Measurements from ENCODE around the gene LTB4R2.

LTB4R2 gene, protein sequence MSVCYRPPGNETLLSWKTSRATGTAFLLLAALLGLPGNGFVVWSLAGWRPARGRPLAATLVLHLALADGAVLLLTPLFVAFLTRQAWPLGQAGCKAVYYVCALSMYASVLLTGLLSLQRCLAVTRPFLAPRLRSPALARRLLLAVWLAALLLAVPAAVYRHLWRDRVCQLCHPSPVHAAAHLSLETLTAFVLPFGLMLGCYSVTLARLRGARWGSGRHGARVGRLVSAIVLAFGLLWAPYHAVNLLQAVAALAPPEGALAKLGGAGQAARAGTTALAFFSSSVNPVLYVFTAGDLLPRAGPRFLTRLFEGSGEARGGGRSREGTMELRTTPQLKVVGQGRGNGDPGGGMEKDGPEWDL

DNA sequence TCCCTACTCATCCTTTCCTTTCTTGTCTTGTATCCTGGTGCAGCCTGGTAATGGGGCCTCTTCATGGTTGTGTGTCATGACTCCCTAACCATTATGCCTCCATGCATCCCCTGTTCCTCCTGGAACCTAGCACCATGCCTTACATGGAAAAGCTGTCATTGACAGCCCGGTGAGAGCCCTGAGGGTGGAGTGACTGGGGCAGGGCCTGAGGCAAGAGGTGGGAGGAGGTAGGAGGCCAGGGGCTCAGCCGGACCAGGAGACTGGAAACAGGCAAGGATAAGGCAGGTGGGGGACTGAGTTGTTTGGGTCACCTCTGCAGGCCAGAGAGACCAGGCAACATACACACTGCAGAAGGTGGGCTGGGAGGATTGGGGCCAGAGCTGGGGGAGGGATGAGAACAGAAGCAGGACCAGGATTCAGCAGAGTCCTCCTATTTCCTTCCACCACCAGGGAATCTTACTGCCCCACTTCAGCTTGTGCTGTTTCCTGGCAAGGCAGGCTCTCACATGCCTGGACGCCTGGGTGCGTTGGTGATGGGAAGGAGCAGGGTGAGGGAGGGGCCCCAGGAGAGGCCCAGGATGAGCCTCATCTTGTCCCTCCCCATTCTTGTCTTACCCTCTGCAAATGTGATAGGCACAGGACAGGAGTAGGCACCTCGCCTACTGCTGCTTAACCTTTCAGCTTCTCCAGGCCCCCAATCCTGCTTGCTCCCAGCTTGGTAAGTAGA lies at the start of gene LTB4R2:
Gene LTB4R2, plus strand, starts transcription at position 603 of the 727 bp plus-strand sequence. CDS start 525 bp downstream, outside the sequence.
- DNase-seq, result no peak

DNA sequence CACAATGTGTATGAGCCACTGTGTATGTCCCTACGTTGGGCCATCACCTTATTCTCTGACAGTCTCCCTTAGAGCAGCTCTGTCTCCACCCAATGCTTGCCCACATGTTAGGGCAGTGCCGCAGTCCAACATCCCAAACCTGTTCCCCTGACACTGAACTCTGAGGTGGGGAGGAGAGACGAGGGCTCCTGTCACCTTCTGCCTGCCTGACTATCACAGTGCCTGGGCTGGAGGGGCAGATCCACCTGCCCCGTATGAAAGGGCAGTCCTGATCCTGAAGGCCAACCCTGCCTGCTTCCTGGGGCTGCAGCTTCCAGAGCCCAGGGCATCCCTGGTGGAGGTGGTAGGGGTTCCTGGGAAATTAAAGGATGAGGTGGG lies 49.2 kb upstream of the LTB4R2 start:
- no peak for DNase-seq

DNA sequence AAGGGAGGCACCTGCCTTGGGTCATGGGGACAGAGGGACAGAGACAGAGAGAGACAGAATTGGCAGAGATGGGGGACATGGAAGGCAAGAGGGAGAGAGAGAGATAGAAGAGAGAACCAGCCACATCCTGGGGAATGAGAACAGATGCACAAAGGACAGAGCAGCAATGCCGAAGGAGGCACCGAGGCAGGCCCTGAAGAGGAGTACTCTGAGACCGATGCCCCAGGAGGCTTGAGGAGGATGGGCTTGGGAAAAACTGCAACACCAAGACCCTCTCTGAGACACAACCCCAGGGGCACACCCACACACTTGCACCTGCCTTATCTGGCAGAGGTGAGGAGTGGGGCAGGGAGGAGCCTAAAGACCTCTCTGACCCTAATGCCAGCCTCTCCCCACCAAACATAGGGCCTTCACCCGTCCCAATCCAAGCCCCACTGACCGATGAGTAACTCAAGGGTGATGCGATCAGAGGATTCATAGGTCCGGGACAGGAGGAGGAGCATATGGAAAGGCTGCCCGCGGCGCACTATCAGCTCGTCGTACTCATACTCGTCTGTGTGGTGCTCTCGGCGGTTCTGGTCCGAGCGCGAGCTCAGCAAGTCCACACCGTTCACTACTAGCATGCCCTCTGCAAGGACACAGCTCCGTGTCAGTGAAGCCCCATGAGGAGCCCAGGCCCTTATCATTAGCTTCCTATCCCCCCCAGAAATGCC lies 48.5 kb upstream of the LTB4R2 start:
- no peak for DNase-seq

DNA sequence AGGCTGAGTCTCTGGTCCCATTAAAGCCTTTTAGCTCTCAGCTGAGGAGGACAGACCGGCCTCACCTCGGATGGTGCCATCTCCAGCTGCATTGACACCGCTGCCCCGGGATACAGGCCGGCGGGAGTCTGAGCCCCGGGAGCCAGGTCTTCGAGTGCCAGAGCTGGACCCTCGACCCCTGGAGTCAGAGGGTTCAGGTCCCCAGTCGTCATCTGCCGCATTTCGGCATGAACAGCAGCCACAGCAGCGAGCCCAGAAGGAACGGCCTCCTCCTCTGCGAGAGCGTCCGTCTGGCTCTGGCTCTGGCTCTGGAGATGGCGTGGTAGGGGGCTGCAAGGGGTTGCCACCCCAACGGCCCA lies 48.0 kb upstream of the LTB4R2 start:
- no peak for DNase-seq

DNA sequence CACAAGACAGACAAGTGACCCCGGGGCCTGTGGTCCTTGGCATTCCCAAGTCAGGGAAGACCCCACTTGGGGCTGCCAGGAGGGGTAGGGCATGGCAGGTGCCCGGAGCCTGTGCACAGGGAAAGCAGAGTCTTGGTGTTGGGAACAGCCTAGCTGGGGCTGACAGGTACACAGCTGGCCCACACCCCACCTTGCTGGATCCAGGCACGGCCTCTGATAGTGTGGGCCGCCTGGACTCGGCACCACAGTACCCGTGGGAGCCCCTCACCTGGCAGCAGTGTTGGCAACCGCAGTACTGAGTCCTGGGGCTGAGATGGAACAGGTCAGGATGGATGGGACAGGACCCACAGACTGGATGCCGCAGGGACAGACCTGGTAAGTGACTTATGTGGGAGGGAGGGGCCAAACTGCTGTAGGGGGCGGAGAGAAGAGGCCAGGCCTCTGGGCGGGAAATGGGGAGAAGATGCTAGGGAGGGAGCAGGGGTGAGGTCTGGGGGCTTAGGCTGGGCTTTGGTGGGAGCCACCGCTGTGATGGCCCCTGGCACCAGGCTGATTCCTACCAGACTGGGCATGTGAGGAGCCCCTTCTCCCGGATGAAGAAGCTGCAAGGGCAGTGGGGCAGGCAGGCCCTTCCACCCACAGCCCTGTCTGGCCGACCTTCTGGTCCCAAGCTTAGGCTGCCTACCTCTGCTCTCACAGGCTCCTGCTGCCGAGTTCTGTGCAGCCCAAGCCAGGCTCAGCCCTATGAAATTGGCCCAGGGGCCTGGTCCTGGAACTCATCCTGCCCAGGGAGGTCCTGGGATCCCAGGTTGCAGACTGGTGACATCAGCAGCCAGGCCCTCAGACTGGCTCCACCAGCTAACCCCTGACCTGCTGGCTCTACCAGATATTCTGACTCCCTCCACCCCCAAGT lies 46.9 kb upstream of the LTB4R2 start, which contains the start of gene TGM1:
Gene TGM1, minus strand, starts transcription at position 357 of the 913 bp plus-strand sequence. CDS start 825 bp downstream, outside the sequence.
- no peak for DNase-seq

DNA sequence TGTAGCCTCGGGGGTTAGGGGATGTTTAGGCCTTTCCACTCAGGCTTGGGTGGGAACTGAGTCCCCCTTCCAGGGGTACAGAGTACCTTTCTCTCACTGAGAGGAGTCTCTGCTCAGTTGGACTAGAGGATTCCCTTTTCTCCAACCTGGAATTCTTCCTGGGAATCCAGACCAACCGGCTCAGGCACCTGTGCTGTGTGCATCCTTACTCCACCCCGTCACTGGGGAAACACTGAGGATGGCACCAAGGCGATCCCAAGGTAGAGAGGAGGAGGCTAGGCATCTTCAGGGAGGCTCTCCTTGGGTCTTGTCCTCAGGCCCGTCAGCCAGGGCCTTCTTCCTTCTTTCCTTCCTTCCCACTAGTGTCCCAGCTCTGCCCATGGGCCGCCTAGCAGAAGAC lies 46.1 kb upstream of the LTB4R2 start:
- DNase-seq, result no peak

DNA sequence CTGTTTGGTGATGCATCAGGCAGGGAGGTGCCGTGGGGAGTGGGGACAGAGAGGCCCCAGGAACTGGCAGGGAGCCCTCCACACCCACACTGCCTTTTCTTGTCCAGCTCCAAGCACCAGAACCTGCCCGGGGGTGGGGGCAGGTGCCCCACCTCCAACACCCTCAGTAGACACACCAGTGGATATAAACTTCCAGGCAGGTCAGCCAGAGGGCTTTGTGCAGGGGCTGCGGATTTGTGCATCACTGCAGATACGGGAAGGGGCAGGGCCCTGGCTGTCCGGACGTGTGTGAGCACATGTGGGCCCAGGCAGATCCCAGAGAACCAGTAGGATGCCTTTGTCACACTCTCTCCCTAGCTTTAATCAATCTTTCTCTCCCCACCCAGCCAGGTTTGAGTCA lies 45.6 kb upstream of the LTB4R2 start:
- DNase-seq, result no peak

DNA sequence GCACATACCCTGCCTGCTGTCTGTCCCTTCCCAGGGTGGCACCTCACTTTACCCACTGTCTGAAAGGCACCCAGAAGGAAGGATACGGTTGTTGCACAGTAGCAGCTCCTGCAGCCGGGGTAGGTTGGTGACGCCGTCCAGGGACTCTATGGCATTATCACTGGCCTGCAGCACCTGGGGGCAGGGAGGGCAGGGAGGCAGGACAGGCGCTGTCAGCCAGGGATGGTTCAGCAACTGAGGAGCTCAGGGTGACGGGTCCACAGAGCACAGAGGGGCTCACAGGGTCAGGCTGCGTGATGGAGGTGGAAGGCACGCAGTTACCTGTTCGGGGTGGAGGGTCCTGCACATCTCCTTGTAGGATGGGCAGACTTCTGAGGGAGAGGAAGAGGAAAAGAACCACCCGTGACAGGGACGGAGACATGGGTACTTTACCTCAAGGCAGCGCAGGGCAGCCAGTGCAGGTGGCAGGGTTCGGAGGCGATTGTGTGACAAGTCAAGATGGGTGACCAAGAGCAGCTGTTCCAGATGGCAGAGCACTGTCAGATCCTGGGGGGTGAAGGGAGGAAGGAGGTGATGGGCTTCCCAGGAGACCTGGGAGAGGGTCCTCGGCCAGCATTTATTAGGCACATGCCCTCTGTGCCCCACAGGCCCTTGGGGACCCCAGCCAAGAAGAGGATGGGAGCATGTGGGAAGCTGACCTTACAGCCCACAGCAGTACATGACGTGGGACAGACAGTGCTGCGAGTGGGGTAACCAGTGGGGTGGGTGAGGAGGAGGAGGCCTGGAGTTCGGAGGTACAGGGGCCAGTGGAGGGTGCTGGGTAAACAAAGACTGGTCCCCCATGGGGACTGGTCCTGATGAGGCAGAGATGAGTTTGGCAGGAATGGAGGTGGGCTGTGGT lies 43.3 kb upstream of the LTB4R2 start:
- DNase-seq, result no peak

DNA sequence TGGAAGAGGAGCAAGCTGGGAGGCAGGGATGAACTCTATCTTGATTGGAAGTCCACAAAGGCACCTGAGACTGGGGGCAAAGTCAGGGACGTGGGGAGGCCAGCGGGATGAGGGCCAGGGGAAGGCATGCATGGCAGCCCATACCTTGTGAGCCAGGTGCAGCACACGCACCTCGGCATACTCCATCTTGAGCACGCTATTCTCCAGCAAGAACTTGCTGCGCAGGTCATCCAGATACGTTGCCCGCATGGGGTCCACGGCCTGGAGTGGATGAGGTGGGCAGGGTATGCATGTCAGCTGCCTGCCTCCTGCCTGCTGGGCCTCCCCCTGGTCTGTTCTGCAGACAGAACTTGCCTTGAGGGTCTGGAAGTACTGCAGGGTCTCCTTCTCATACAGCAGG lies 42.4 kb upstream of the LTB4R2 start:
- DNase-seq, result no peak

DNA sequence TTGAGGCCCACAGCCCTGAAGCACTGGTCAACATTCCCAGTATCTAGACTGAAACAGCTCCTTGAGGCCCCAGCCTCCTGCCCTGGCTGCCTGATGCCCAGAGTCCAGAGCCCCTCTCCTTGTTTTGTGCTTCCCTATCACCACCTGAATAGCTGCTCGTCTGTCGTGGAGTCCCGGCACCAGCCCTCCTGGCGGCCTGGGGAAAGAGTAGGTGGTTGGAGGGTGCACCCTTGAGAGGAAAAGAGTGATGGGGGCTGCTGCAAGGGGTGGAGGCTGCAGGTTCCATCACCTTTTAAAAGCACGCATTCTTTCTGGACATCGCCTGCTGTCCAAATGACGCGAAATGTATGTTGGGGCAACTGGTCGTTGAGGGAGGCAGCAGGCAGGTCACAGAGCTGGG lies 41.7 kb upstream of the LTB4R2 start:
- no peak for DNase-seq

DNA sequence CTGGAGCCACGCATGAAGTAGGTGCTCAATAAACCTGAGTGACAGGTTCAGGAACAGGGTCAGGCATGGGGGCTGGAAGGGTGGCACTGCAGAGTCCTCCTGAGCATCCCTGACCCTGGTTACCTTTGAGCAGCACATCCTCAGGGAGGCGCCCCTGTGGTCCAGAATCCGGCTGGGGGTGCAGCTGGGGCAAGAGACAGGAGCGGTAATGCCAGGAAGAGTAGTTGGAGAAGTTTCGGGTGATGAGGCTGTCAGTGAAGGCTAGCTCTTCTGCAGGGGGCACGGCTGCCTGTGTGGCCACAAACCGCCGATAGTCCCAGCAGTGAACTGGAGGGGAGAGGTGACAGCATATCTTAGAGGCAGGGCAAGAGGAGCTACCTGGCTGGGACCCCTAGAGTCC lies 40.6 kb upstream of the LTB4R2 start:
- no peak for DNase-seq

DNA sequence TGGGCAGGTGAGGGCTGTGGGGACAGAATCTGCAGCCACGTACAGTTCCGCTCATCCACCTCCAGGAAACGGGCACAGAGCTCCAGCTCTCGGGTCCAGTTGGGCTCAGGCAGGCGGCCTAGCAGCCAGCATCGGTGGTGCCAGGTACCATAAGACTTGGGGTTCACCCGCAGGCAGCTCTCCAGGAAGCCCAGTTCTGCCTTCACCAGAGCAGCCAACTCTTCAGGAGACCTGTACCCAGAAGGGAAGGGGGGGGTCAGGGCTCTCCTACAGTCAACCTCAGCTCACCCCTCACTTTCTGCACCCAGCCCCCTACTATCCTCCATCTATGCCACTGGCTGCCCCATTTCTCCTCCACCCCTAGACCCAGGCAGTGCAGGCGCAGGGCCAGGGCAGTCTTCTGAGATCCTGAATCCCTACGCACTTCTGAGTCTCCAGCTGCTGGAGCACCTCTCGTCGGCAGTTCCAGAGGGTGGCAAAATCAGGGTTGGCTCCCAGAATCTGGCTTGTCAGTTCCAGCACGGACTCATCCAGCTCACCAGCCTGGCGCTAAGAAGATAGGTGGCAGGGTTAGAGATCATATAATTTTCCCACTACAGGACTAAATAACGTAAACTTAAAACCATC lies 39.9 kb upstream of the LTB4R2 start:
- no peak for DNase-seq

DNA sequence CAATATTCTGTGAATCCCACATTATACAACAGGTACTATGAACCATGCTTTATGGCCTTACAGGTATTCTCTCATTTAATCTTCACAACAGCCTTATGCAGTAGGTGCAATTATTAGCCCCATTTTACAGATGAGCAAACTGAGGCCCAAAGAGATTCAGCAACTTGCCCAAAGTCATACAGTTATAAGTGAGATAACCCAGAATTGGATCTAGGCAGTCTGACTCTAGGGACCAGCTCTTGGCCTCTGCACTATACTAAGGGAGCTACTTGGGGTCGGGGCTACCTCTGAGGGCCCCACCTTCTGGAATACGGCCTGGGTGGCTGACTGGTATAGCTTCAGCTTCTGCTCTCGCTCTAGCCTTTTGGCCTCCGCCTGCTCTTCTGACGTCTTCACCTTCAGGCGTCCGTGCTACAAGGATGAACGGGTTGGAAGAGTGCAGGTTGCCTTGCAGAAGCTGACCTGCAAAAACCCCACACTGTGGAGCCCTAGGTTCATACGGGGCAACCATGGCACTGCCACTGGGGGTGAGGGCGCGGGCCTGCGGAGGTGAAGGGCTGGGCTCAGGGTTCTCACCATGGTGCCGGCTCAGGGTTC lies 39.3 kb upstream of the LTB4R2 start:
- DNase-seq, result no peak

DNA sequence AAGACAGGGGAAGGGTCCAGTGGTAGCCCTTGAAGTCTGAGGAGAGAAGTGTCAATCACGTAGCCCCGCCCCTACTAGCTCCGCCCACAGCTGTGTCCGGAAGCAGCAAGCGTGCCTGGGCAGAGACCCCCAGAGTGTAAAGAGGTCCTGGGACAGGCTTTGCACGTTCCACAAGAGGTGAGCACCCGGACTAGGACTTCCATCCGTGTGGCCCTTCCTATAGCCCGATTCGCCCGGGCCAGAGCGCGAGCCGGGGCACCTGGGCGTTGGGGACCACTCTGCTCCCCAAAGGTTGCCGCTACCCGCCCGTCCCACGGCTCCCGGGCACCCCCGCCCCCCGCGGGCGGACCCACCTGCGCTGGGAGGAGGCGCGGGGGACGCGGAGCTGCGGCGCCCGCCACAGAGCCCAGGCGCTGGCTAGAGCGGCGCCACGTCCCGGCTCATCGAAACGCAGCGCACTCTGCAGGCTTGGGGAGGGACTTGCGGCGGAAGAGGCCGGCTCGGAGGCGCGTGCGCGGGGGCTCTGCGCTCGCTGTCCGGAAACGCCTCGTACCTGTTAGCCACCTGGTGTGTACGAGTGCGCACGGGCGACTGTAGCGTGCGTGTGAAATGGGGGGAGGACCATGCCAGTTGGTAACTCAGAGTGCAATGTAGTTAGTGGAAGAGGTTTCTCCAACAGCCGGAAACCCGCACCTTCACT lies 38.7 kb upstream of the LTB4R2 start, which contains the start of gene RABGGTA:
Gene RABGGTA, minus strand, starts transcription at position 464 of the 700 bp plus-strand sequence. CDS start 482 bp downstream, outside the sequence.
- peak; percentile 84 for DNase-seq

DNA sequence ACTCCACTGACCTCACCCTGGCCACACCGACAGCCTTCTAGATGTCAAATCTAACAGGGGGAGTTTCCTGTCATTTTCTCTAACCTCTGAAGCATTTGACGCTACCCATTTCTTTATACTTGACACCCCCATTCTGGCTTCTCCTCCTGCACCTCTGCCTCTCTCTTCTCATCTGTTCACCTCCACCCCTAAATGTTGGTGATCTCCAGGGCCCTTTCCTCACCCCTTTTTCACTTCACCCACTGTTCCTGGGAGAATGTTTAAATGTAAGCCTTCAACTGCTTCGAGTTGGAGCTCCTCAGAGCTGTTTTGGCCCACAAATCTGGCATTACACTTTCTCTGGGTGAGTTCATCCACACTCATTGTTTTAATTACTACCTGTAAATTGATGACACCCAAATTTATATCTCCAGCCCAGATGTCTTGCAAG lies 38.1 kb upstream of the LTB4R2 start:
- DNase-seq, result no peak

DNA sequence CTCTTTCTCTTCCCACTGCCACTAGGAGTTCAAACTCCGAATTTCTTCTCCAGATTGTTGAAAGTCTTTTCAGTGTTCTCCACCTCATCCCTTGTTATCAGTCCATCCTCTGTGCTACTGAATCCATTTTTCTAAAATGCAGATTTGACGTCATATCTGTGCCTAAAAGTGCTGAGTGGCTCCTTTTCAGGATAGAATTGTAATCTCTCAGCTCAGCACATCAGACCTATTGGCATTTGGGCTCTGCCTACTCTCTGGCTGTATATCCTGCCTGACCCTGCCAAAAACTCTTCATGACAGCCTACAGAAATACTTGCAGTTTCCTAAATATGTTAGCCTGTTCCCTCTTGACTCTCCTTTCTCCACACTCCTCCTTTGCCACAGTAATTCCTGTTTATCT lies 37.5 kb upstream of the LTB4R2 start:
- DNase-seq, result no peak

DNA sequence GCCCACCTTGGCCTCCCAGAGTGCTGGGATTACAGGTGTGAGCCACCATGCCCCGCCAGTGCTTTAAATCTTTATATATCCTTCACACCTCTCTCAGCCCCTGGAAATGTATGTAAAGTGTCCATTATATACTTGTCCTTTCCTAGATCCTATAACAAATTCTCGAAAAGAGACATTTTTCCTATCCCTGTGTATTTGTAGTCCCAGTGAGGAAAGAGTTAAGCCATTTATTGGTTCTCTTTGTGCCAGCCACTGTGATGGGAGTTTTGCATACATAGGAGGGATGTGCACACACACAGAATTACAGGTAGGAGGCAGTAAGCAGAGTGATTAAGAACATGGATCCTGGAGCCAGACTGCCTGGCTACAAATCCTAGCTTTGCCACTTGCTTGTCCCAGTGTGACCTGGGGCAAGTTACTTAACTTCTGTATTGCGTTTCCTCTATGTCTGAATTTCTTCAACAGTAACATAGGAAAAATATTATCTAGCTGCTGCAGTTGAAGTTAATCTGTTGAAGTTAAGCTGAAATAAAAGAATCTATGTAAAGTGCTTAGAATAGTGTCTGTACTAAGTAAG lies 36.4 kb upstream of the LTB4R2 start:
- DNase-seq, result no peak

DNA sequence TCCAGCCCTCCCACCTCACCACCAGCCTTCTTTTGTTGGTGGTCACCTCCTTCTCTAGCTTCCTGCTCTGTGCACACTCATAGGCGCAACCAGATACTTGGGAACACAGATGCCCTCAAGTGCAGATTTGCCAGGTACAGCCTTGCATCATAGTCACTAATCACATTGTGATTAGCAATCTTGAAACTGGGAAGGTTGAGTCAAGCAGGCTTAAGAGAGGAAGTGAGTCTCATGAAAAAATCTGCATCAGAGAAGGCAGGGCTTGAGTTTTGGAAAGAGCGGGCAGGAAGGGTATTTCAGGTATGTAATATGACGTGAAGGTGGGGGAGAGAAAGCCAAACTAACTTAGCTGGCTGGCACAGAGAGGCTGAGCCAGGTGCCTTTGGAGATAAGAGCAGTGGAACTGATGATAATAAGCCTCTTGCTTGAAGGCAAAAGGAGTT lies 35.8 kb upstream of the LTB4R2 start:
- DNase-seq, result no peak

DNA sequence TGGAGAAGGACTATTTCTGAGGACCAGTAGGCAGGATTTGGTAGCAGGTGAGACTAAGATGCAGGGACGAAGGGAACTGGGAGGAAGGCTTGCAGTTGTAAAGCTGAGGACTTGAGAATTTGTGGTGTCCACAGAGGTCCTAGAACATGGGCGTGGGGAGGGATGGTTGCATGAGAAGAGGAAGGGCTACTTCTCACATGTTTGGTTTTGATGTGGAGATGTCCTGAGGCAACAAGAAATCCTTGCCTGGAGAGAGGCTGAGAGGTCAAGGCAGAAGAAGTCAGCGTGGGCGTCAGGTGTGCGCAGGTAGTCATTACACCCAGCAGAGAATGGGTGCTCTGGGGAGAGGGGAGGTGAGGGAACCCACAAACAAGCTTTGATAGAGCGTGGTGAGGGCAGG lies 32.9 kb upstream of the LTB4R2 start:
- DNase-seq, result no peak

Data from NCI-H1092 (cell line).